CD14-positive monocyte (primary cell): ENCODE data around the gene PROK2. TPM values are rescaled to one million over a fixed set of nuclear protein-coding genes. Genes with fewer than 3 reads are reported as not detected.

Experiments
- DNase-seq, 3 donors: peaks; one replicate each; pipeline ENCODE4 v3.0.0-alpha.2; 2011 to 2022
- H2AFZ ChIP-seq: 2 replicates; pipeline ENCODE4 v1.6.0; 2012; ENCODE audit warnings: mild to moderate bottlenecking, low read depth, low read length, inconsistent platforms; ENCODE audit not compliant: insufficient read depth, poor library complexity, severe bottlenecking
- H3K27ac ChIP-seq, 2 donors: 1 replicate in 1 of 2; 2 replicates in 1 of 2; pipeline ENCODE4 v1.5.1; 2012 to 2013; ENCODE audit warnings: low read length in 2 of 2, control low read depth in 1 of 2, inconsistent platforms in 1 of 2, low read depth in 1 of 2, mild to moderate bottlenecking in 1 of 2
- H3K27me3 ChIP-seq, 2 donors: one replicate each; pipeline versions ENCODE4 v1.6.0 to v1.6.1; 2011 to 2013; ENCODE audit warnings: low read length in 2 of 2; ENCODE audit not compliant: control insufficient read depth in 2 of 2, insufficient read depth in 2 of 2
- H3K36me3 ChIP-seq, 2 donors: replicated peaks in 1 of 2; 1 replicate in 1 of 2; 2 replicates in 1 of 2; pipeline versions ENCODE4 v1.5.1 to v1.6.1; 2012 to 2013; ENCODE audit warnings: low read length in 2 of 2, control low read depth in 1 of 2, inconsistent platforms in 1 of 2, mild to moderate bottlenecking in 1 of 2; ENCODE audit not compliant: insufficient read depth in 2 of 2, control insufficient read depth in 1 of 2
- H3K4me1 ChIP-seq, 2 donors: 1 replicate in 1 of 2; 2 replicates in 1 of 2; pipeline versions ENCODE4 v1.5.1 to v1.6.1; 2012 to 2013; ENCODE audit warnings: low read length in 2 of 2, control low read depth in 1 of 2, inconsistent platforms in 1 of 2, mild to moderate bottlenecking in 1 of 2, moderate library complexity in 1 of 2; ENCODE audit not compliant: insufficient read depth in 2 of 2, control insufficient read depth in 1 of 2
- H3K4me2 ChIP-seq: replicated peaks from 2 replicates; pipeline ENCODE3; 2012; ENCODE audit warnings: low read length, moderate library complexity, mild to moderate bottlenecking; ENCODE audit not compliant: poor library complexity, severe bottlenecking; ENCODE audit errors: extremely low read depth
- H3K4me3 ChIP-seq, 3 experiments: fragments of 200-600 bp in 1 of 3; sonication (generic) in 1 of 3; replicated peaks in 1 of 3; 1 replicate in 2 of 3; 2 replicates in 1 of 3; pipeline ENCODE4 v1.5.1; 2011 to 2013; ENCODE audit warnings: low read length in 3 of 3, mild to moderate bottlenecking in 3 of 3, control low read depth in 2 of 3, low read depth in 2 of 3, inconsistent platforms in 1 of 3, moderate library complexity in 1 of 3
- H3K79me2 ChIP-seq: 2 replicates; pipeline ENCODE4 v1.6.0; 2012; ENCODE audit warnings: mild to moderate bottlenecking, control low read depth, inconsistent platforms, low read length, moderate library complexity; ENCODE audit not compliant: insufficient read depth
- H3K9ac ChIP-seq: 2 replicates; pipeline ENCODE4 v1.6.0; 2017; ENCODE audit warnings: low read length, mild to moderate bottlenecking; ENCODE audit not compliant: insufficient read depth, poor library complexity, severe bottlenecking
- H3K9me3 ChIP-seq, 2 donors: replicated peaks in 1 of 2; 1 replicate in 1 of 2; 2 replicates in 1 of 2; pipeline versions ENCODE4 v1.5.1 to v1.6.1; 2012 to 2013; ENCODE audit warnings: low read length in 2 of 2, control low read depth in 1 of 2; ENCODE audit not compliant: control insufficient read depth in 1 of 2, insufficient read depth in 1 of 2
- H4K20me1 ChIP-seq: 2 replicates; pipeline ENCODE4 v1.6.0; 2012; ENCODE audit warnings: mild to moderate bottlenecking, low read length, control low read depth, moderate library complexity; ENCODE audit not compliant: insufficient read depth
- H3K27ac Mint-ChIP-seq, 7 donors: one replicate each; pipeline ENCODE4 v1.8.0; 2020; ENCODE audit warnings: mild to moderate bottlenecking in 7 of 7, mixed read lengths in 7 of 7, moderate library complexity in 6 of 7, inconsistent platforms in 2 of 7
- H3K27me3 Mint-ChIP-seq, 3 donors: one replicate each; pipeline ENCODE4 v1.8.0; 2021 to 2022; ENCODE audit warnings: low read depth in 3 of 3, mild to moderate bottlenecking in 3 of 3, mixed read lengths in 3 of 3, moderate library complexity in 3 of 3, inconsistent platforms in 1 of 3
- H3K36me3 Mint-ChIP-seq, 2 donors: one replicate each; pipeline ENCODE4 v1.8.0; 2020; ENCODE audit warnings: mixed read lengths in 2 of 2, inconsistent platforms in 1 of 2, mild to moderate bottlenecking in 1 of 2
- H3K4me1 Mint-ChIP-seq: one replicate; pipeline ENCODE4 v1.8.0; 2020; ENCODE audit warnings: mild to moderate bottlenecking, mixed read lengths
- H3K4me3 Mint-ChIP-seq, 2 donors: one replicate each; pipeline ENCODE4 v1.8.0; 2020; ENCODE audit warnings: mild to moderate bottlenecking in 2 of 2, mixed read lengths in 2 of 2, moderate library complexity in 1 of 2
- H3K9me3 Mint-ChIP-seq, 7 donors: one replicate each; pipeline ENCODE4 v1.8.0; 2020 to 2022; ENCODE audit warnings: mixed read lengths in 7 of 7, mild to moderate bottlenecking in 6 of 7, moderate library complexity in 6 of 7, inconsistent platforms in 2 of 7
- WGBS: methylation state at CpG from one replicate; pipeline ENCODE4 v1.1.5; 2013; ENCODE audit warnings: missing lambda C conversion rate; ENCODE audit not compliant: insufficient coverage; 5-methylcytosine and 5-hydroxymethylcytosine counted together
- intact Hi-C, 2 donors: fragments of 100-400 bp; cut with micrococcal nuclease; formaldehyde crosslinking; loops; one replicate each; pipeline versions ENCODE4 v1.15.0 to v1.15.1; 2023
- polyA plus RNA-seq, 3 donors: library from polyadenylated mRNA; depleted of rRNA in 1 of 3; unstranded in 2 of 3; stranded (reverse) in 1 of 3; fragments of 300-500 nt in 2 of 3; fragments of >200 nt in 1 of 3; fragmentation: Illumina TruSeq in 2 of 3; gene quantifications; 1 replicate in 2 of 3; 2 replicates in 1 of 3; pipeline ENCODE4 v1.2.3, GENCODE V29; 2012 to 2021
- small RNA-seq: library from RNA; depleted of rRNA; stranded (forward); fragments of <200 nt; gene quantifications from one replicate; pipeline ENCODE3, GENCODE V24; 2012; ENCODE audit warnings: low read depth; ENCODE audit not compliant: insufficient read length
- TF ChIP-seq, protein P1 (sequence below): fragments of 200-600 bp; IDR thresholded peaks from one replicate; pipeline ENCODE4 v1.8.0; 2022; ENCODE audit warnings: antibody characterized with exemption, mild to moderate bottlenecking

The PROK2 gene
- polyA plus RNA-seq, 3 donors: 25.4 to 81.7 (median 37.8) TPM

DNA sequence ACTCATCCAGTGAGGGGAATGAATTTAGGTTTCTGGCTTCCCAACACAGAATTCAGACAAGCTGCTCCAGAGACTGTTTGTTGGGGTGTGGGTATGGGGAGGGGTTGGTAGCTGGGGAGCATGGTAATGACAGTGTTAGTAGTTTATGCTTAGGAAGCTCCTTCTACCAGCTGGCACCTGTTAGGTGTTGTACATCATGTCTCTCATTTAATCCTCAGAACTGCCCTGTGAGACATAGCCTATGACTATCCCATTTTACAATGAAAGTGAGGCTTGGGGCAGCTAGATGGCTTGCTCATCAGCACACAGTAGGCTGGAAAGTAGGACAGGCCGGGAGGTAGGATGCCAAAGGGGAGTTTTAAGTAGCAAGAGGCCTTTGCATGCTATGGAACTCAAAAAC lies 62.3 kb downstream of the PROK2 start:
- Mint-ChIP-seq H3K9me3 (peaks cover 0 to 4% (median 0%) of the 10 kb centered on the region in 7 donors), H3K36me3 (peaks cover 23 to 30% of the 10 kb centered on the region in 2 donors), H3K27me3 (peaks cover 1 to 4% (median 2%) of the 10 kb centered on the region in 3 donors), H3K4me1 (peaks cover 77% of the 10 kb centered on the region), H3K27ac (peak overlapping the region; percentile 91 to 100 (median 97)), H3K4me3 (peak overlapping the region in 1 of 2 donors; percentile 20)
- peaks cover 51 to 76% of the 10 kb centered on the region in 2 donors for H3K4me1 ChIP-seq
- no peak overlapping the region for H3K9ac ChIP-seq
- peak overlapping the region; percentile 98 for H3K4me2 ChIP-seq
- peak overlapping the region in 1 of 2 donors; percentile 86 for H3K27ac ChIP-seq
- no peaks in the 10 kb centered on the region for H3K9me3 ChIP-seq
- H4K20me1 ChIP-seq: peaks cover 39% of the 10 kb centered on the region
- H2AFZ ChIP-seq: no peak overlapping the region
- peak in 1 of 3 donors; percentile 18 for DNase-seq
- no CpG with 5 or more reads among the region's 1 CpG for WGBS
- H3K4me3 ChIP-seq: peak overlapping the region in 2 of 3 experiments; percentile 2 to 97
- H3K79me2 ChIP-seq: peaks cover 87% of the 10 kb centered on the region
- intact Hi-C loops: loop anchor here in 1 of 2 donors (10.0 kb wide), 1 partner anchor 1122 kb away; the partner anchor contains the start of gene SHQ1
- H3K27me3 ChIP-seq: no peaks in the 10 kb centered on the region
- TF ChIP-seq, protein P1, sequence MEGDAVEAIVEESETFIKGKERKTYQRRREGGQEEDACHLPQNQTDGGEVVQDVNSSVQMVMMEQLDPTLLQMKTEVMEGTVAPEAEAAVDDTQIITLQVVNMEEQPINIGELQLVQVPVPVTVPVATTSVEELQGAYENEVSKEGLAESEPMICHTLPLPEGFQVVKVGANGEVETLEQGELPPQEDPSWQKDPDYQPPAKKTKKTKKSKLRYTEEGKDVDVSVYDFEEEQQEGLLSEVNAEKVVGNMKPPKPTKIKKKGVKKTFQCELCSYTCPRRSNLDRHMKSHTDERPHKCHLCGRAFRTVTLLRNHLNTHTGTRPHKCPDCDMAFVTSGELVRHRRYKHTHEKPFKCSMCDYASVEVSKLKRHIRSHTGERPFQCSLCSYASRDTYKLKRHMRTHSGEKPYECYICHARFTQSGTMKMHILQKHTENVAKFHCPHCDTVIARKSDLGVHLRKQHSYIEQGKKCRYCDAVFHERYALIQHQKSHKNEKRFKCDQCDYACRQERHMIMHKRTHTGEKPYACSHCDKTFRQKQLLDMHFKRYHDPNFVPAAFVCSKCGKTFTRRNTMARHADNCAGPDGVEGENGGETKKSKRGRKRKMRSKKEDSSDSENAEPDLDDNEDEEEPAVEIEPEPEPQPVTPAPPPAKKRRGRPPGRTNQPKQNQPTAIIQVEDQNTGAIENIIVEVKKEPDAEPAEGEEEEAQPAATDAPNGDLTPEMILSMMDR: no peak
- H3K36me3 ChIP-seq: peaks cover 0 to under 1% of the 10 kb centered on the region in 2 donors

Small RNA genes lying within 50 kb of the gene (small RNA-seq; reads per million reads assigned to genes)
- gene RN7SL271P: not detected

Other genes with a start within 250 kb of the PROK2 start
- gene FOXP1, start 201.4 kb downstream of the PROK2 start, polyA plus RNA-seq: 10 to 100 TPM; 25.7 to 42.6 (median 27.8) TPM
- 100 to 1,000 TPM in 1 of 3 donors, 10 to 100 TPM in 2; 35.6 to 111 (median 58.6) TPM for gene EIF4E3, start 59.7 kb downstream of the PROK2 start, polyA plus RNA-seq
- gene GPR27, start 31.3 kb downstream of the PROK2 start, polyA plus RNA-seq: 10 to 100 TPM in 1 of 3 donors, 1 to 10 TPM in 2; 5.7 to 19.6 (median 6.6) TPM